HepG2 (cell line): ENCODE data around the gene TRERF1. TPM values are rescaled to one million over a fixed set of nuclear protein-coding genes. Genes with fewer than 3 reads are reported as not detected.

Experiments
- ELF1 ChIP-seq: sonication (generic); formaldehyde crosslinking; IDR thresholded peaks from 2 replicates; pipeline ENCODE4 v1.4.0; 2020; ENCODE audit warnings: missing genetic modification reagents
- EP300 ChIP-seq, 3 experiments: sonication (generic) in 1 of 3; formaldehyde crosslinking in 1 of 3; IDR thresholded peaks; 2 replicates each; pipeline versions ENCODE4 v1.5.1 to v1.6.1; 2011 to 2020; ENCODE audit warnings: low read depth in 2 of 3, low read length in 2 of 3, borderline replicate concordance in 1 of 3, improper control_type of control experiment in 1 of 3, mild to moderate bottlenecking in 1 of 3, missing genetic modification reagents in 1 of 3, moderate library complexity in 1 of 3
- FOXP1 ChIP-seq, 2 experiments: fragments of 450-650 bp in 1 of 2; IDR thresholded peaks; 2 replicates each; pipeline ENCODE4 v1.6.1; 2017 to 2018; ENCODE audit warnings: antibody characterized with exemption in 1 of 2
- GATAD1 ChIP-seq: IDR thresholded peaks from 2 replicates; pipeline ENCODE4 v1.6.1; 2016; ENCODE audit warnings: missing genetic modification reagents, missing compliant biosample characterization
- HCFC1 ChIP-seq: fragments of 150-350 bp; IDR thresholded peaks from 2 replicates; pipeline ENCODE4 v1.6.1; 2014; ENCODE audit warnings: low read depth, low read length
- HIVEP1 ChIP-seq: sonication (generic); formaldehyde crosslinking; IDR thresholded peaks from 2 replicates; pipeline ENCODE4 v1.4.0; 2020; ENCODE audit warnings: mild to moderate bottlenecking, missing genetic modification reagents
- MAX ChIP-seq: IDR thresholded peaks from 2 replicates; pipeline ENCODE4 v1.6.1; 2012; ENCODE audit warnings: inconsistent platforms
- MEIS2 ChIP-seq: sonication (generic); formaldehyde crosslinking; IDR thresholded peaks from 2 replicates; pipeline ENCODE4 v1.9.0; 2021; ENCODE audit warnings: mild to moderate bottlenecking, missing genetic modification reagents
- MYC ChIP-seq: sonication (generic); formaldehyde crosslinking; IDR thresholded peaks from 2 replicates; pipeline ENCODE4 v1.9.0; 2021; ENCODE audit warnings: missing genetic modification reagents, borderline replicate concordance
- PATZ1 ChIP-seq: sonication (generic); formaldehyde crosslinking; IDR thresholded peaks from 2 replicates; pipeline ENCODE4 v1.4.0; 2020; ENCODE audit warnings: missing genetic modification reagents
- PRDM4 ChIP-seq: sonication (generic); formaldehyde crosslinking; IDR thresholded peaks from 2 replicates; pipeline ENCODE4 v1.9.0; 2021; ENCODE audit warnings: missing genetic modification reagents, borderline replicate concordance
- RXRB ChIP-seq: IDR thresholded peaks from 2 replicates; pipeline ENCODE4 v1.6.1; 2016; ENCODE audit warnings: borderline replicate concordance, missing genetic modification reagents, missing compliant biosample characterization
- SOX13 ChIP-seq, 3 experiments: fragments of 450-650 bp in 1 of 3; sonication (generic) in 1 of 3; formaldehyde crosslinking in 1 of 3; IDR thresholded peaks in 2 of 3; conservative IDR thresholded peaks in 1 of 3; 2 replicates each; pipeline versions ENCODE4 v1.5.0 to v1.6.1; 2016 to 2020; ENCODE audit warnings: antibody characterized with exemption in 1 of 3, mild to moderate bottlenecking in 1 of 3, missing compliant biosample characterization in 1 of 3, missing genetic modification reagents in 1 of 3, moderate library complexity in 1 of 3
- ZBTB33 ChIP-seq: sonication (generic); formaldehyde crosslinking; IDR thresholded peaks from 2 replicates; pipeline ENCODE4 v1.4.0; 2020; ENCODE audit warnings: missing genetic modification reagents
- ZFX ChIP-seq: sonication (generic); formaldehyde crosslinking; IDR thresholded peaks from 2 replicates; pipeline ENCODE4 v1.4.0; 2020; ENCODE audit warnings: mild to moderate bottlenecking, low read depth, missing genetic modification reagents, moderate library complexity
- polyA plus RNA-seq, 8 experiments: library from polyadenylated mRNA; depleted of rRNA in 3 of 8; stranded (reverse) in 7 of 8; unstranded in 1 of 8; fragments of >200 nt; fragmentation: Illumina TruSeq in 4 of 8; extraction: Trizol in 4 of 8; gene quantifications; 2 replicates each; pipeline versions ENCODE4 v1.2.1 to v1.2.3, GENCODE V29; 2011 to 2016; ENCODE audit warnings: low read depth in 4 of 8, missing spikeins in 1 of 8, mixed read lengths in 1 of 8; ENCODE audit not compliant: insufficient read depth in 1 of 8
- total RNA-seq, 5 experiments: library from RNA; depleted of rRNA; stranded (reverse); fragments of >200 nt; fragmentation: Illumina TruSeq; extraction: Trizol; gene quantifications; 2 replicates each; pipeline ENCODE4 v1.2.3, GENCODE V29; 2016; ENCODE audit warnings: low read depth in 1 of 5
- TF ChIP-seq, protein P1 (sequence below): sonication (generic); formaldehyde crosslinking; IDR thresholded peaks from 2 replicates; pipeline ENCODE4 v1.4.0; 2020; ENCODE audit warnings: missing genetic modification reagents, borderline replicate concordance
- TF ChIP-seq, protein P2 (sequence below): sonication (generic); formaldehyde crosslinking; IDR thresholded peaks from 2 replicates; pipeline ENCODE4 v1.8.0; 2023; ENCODE audit warnings: mild to moderate bottlenecking, missing genetic modification reagents

Gene TRERF1
- total and polyA plus RNA-seq, 2 of the 13 experiments (the other 11 are each of a cell fraction or from before 2014, with no cell fraction given) = 0.02 TPM; not detected in 1

GRCh38 chr6:42197555-42198362 lies 254.0 kb downstream of the TRERF1 start (continued):
- TF ChIP-seq, protein P1, sequence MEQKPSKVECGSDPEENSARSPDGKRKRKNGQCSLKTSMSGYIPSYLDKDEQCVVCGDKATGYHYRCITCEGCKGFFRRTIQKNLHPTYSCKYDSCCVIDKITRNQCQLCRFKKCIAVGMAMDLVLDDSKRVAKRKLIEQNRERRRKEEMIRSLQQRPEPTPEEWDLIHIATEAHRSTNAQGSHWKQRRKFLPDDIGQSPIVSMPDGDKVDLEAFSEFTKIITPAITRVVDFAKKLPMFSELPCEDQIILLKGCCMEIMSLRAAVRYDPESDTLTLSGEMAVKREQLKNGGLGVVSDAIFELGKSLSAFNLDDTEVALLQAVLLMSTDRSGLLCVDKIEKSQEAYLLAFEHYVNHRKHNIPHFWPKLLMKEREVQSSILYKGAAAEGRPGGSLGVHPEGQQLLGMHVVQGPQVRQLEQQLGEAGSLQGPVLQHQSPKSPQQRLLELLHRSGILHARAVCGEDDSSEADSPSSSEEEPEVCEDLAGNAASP (CRISPR knock-in tag) = peak; percentile 33; the same call in 1 of the 2 replicates
- TF ChIP-seq FOXP1 (IDR thresholded peaks at IDR 0.05) (no peak), FOXP1 (CRISPR knock-in tag; IDR thresholded peaks at IDR 0.05) (peak; percentile 74), SOX13 (IDR thresholded peaks at IDR 0.05) (no peak), SOX13 (CRISPR knock-in tag; conservative IDR thresholded peaks at IDR 0.05 in 1 of 2, IDR thresholded peaks at IDR 0.05 in 1 of 2) (peak in 1 of 2 experiments; percentile 27; a peak in 1 of 4 replicates), ZBTB33 (CRISPR knock-in tag) (peak; percentile 81), HCFC1 (0 out of 2 replicates have a peak, but pooled peaks have one; percentile 15), RXRB (peak; percentile 80; the same call in 1 of the 2 replicates), MEIS2 (CRISPR knock-in tag) (0 out of 2 replicates have a peak, but pooled peaks have one; percentile 44), ZFX (CRISPR knock-in tag) (no peak), MAX (peak; percentile 61; the same call in 1 of the 2 replicates), PRDM4 (no peak), EP300 (IDR thresholded peaks at IDR 0.05; ENCODE audit: low read depth in 2 of 2, low read length in 2 of 2) (peak in 1 of 2 experiments; percentile 81; a peak in 2 of 4 replicates), EP300 (CRISPR knock-in tag; IDR thresholded peaks at IDR 0.05; ENCODE audit: borderline replicate concordance) (peak; percentile 48; the same call in 1 of the 2 replicates), MYC (peak; percentile 28; the same call in 1 of the 2 replicates), GATAD1 (CRISPR knock-in tag) (peak; percentile 55; the same call in 1 of the 2 replicates), ELF1 (CRISPR knock-in tag) (peak; percentile 43; the same call in 1 of the 2 replicates), HIVEP1 (CRISPR knock-in tag) (0 out of 2 replicates have a peak, but pooled peaks have one; percentile 42), PATZ1 (CRISPR knock-in tag) (no peak)
- TF ChIP-seq, protein P2, sequence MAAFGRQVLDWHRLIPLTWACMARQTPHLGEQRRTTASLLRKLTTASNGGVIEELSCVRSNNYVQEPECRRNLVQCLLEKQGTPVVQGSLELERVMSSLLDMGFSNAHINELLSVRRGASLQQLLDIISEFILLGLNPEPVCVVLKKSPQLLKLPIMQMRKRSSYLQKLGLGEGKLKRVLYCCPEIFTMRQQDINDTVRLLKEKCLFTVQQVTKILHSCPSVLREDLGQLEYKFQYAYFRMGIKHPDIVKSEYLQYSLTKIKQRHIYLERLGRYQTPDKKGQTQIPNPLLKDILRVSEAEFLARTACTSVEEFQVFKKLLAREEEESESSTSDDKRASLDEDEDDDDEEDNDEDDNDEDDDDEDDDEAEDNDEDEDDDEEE (CRISPR knock-in tag) = no peak
